Measurements from ENCODE around the gene GTF2IRD1.
"Not testable (repeated sequence)": the region's sequence is repeated elsewhere in the genome, so short reads cannot be mapped to it uniquely, and the experiment has no call there.

Gene GTF2IRD1

GRCh38 chr7:74606909-74607510, 153.3 kb downstream of the GTF2IRD1 start:
- no peak for DNase-seq

DNA sequence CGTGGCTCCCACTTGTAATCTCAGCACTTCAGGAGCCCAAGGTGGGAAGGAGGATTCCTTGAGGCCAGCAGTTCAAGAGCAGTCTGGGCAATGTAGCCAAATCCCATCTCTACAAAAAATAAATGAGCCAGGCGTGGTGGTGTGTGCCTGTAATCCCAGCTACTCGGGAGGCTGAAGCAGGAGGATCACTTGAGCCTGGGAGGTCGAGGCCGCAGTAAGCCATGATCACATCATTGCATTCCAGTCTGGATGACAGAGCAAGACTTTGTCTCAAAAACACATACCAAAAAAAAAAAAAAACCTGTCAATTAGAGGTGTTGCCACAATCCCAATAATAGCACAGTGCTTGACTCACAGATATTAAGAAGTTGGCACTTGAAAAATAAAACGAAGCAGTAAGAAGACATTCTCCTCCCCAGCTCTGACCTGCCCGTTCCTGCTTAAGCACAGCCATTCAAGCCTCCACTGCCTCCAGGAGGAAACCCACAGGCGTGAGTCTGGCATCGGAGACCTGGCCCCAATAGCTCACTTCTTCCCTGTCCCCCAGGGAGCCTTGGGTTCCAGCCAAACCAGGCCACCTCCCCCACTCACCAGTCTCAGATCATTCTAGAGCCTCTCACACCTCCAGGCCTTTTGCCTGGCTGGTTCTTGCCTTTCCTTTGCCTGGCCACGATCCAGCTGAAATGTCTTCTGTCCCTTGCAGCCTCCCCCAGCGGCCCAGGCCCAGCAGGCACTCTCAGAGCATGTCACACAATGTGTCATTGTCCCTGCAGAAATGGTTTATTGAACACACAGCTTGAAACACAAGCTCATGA, 158.5 kb downstream of the GTF2IRD1 start:
- DNase-seq = no peak

DNA sequence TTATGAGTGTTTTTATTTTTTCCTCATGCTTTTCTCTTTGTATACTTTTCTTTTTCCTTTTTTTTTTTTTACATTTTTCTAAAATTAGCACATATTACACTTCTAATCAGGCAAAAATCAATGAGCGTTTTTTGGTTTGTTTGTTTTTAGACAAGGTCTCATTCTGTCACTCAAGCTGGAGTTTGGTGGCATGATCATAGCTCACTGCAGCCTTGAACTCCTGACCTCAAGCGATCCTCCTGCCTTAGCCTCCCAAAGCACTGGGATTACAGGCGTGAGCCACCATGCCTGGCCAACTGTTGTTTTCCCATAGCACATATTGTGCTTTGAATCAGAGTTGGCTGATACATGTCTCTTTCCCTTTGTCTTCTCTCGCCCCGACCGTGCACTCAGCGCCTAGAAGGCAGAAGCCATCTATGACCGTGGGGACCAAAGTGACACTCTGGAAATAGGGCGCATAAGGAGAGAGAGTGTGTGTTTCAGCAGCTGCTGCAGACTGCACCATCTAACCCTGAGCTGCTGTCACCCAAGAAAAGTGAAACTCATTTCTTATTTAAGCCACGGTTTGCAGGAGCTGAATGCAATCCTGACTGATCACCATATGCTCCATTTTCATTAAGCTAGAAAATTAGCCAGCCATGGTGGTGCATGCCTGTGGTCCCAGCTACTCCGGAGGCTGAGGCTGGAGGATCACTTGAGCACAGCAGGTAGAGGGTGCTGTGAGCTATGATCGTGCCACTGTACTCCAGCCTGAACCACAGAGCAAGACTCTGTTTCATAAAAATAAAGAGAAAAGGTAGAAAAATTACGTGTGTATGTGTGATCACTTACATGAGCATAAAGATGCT, 162.5 kb downstream of the GTF2IRD1 start:
- no peak for DNase-seq

- DNase-seq = no peak
Measured at GRCh38 chr7:74617180-74617744, 163.6 kb downstream of the GTF2IRD1 start.

- DNase-seq = no peak
Measured at GRCh38 chr7:74619235-74619860, 165.6 kb downstream of the GTF2IRD1 start.

- DNase-seq = no peak
Measured at GRCh38 chr7:74622228-74622749, 168.6 kb downstream of the GTF2IRD1 start.

GRCh38 chr7:74623135-74623534, 169.4 kb downstream of the GTF2IRD1 start:
- DNase-seq = no peak

DNA sequence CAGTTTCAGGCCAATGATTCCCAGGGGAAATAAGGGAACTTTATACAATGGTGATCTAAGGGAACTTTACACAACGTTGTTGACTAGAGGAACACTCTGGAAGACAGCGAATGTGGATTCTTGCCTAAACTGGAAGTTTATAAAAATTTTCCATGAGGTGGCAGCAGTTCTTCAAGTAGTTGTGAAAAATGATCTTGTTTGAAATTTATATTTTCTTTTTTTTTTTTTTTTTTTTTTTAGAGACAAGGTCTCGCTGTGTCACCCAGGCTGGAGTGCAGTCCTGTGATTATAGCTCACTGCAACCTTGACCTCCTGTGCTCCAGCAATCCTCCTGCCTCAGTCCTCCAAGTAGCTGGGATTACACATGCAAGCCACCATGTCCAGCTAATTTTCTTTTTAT, 171.7 kb downstream of the GTF2IRD1 start:
- DNase-seq = no peak

DNA sequence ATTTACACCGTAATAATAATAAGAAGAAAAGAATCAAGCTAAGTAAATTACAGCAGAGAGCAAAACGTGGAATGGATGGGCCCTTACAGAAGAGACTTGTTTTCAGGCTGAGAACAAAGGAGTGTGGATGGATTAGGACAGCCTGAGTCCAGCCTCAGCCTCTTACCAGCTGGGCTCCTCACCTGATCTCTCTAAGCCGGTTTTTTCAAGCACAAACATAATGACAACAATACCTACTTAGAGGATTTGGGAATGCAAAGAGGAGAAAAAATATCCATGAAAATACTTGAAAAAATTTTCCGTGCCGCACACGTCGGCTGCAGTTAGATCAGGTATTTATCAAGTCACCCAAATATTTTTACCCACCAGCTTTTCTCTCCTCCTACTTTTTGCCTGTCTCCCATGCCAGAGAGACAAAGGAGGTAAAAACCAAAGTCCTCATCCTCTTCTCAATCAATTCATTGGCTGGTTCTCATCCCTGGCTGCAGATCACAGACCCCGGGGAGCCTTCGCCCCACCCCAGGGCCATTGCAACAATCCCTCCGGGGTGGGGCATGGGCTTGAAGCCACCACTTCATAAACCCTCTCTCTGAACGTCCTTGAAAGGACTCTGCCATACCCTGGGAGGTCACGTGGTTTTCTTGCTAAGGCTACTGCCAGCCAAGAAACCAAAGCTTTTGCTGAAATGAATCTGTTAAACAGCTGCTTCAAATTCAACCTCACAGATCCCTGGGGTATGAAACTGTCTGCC, 174.1 kb downstream of the GTF2IRD1 start:
- DNase-seq = no peak

- no peak for DNase-seq
Measured at GRCh38 chr7:74632505-74632904, 178.8 kb downstream of the GTF2IRD1 start.

- DNase-seq = no peak
Measured at GRCh38 chr7:74633451-74633921, 179.8 kb downstream of the GTF2IRD1 start.

DNA sequence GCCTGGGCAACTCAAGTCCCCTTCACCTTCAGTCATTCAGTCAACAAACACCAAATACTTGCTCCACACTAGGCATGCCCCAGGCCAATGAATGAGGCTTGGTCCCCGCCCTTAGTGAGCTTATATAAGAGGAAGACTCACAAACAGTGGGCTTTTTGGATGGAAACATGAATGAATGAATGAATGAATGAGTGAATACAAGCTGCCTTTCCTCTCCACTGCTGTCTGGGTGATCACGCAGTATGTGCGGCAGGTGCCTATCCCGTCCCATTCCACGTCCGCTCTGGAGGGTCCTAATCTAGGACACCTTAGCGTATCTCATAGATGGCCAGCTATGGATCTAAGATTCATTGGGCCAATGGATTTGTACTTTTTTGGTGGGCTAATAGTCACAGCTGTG, 184.0 kb downstream of the GTF2IRD1 start:
- no peak for DNase-seq

DNA sequence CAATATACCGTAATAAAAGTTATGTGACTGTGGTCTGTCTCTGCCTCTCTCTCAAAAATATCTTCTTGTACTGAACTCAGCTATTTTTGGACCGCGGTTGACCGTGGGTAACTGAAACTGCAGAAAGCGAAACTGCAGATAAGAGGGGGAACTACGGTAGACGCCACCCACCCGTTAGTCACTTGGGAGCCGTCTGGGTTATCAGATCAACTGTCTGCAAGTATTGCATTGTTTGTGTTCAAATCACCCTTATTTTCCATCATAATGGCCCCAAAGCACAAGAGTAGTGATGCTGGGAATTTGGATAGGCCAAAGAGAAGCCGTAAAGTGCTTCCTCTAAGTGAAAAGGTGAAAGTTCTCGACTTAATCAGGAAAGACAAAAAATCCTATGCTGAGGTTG, 196.3 kb downstream of the GTF2IRD1 start:
- DNase-seq = peak; percentile 89

- peak; percentile 47 for DNase-seq
Measured at GRCh38 chr7:74650493-74651132, 196.9 kb downstream of the GTF2IRD1 start.

- DNase-seq = not testable (repeated sequence)
Measured at GRCh38 chr7:74651133-74651504, 197.4 kb downstream of the GTF2IRD1 start.

Data from stimulated activated CD8-positive, alpha-beta memory T cell treated with anti-CD3 and anti-CD28 coated beads, Interleukin-4, amount 100 ng/mL, for 48 hours (primary cell).